Measurements from ENCODE around the gene PCDHGA12. TPM values are rescaled to one million over a fixed set of nuclear protein-coding genes. Genes with fewer than 3 reads are reported as not detected.

PCDHGA12 gene
- total RNA-seq, 2 donors from 2014 or later = 1.4 to 4.1 TPM

- H3K9me3 ChIP-seq (ENCODE audit: control insufficient read depth, low read length) = peaks cover 20% of the 10 kb centered on the region
- H3K27me3 Mint-ChIP-seq (ENCODE audit: insufficient read depth) = no peaks in the 10 kb centered on the region
- no peak overlapping the region for H3K9ac ChIP-seq (ENCODE audit: extremely low read depth, low read length, poor library complexity, severe bottlenecking)
- H3K27ac Mint-ChIP-seq = no peak overlapping the region
- TF ChIP-seq CTCF (conservative IDR thresholded peaks at IDR 0.05) = no peak
- no peaks in the 10 kb centered on the region for H3K4me1 Mint-ChIP-seq
- peaks cover 30% of the 10 kb centered on the region for H3K36me3 Mint-ChIP-seq (ENCODE audit: low read depth)
- no peaks in the 10 kb centered on the region for H3K27me3 ChIP-seq (ENCODE audit: control insufficient read depth, insufficient read depth, low read length, poor library complexity, severe bottlenecking)
- no peak for DNase-seq
- no peak overlapping the region for H3K4me3 ChIP-seq (ENCODE audit: low read length)
- H3K9me3 Mint-ChIP-seq = peaks cover 24% of the 10 kb centered on the region
- H3K27ac ChIP-seq (ENCODE audit: low read depth, low read length) = no peak overlapping the region
- no peaks in the 10 kb centered on the region for H3K36me3 ChIP-seq (ENCODE audit: control insufficient read depth, insufficient read depth, low read length)
- H3K4me3 Mint-ChIP-seq = no peak overlapping the region
- 80 to 100% methylated on average over 1 of the region's 2 CpGs for WGBS, 2 experiments (ENCODE audit: insufficient coverage in 1 of 2, insufficient read length in 1 of 2)
- no peaks in the 10 kb centered on the region for H3K4me1 ChIP-seq (ENCODE audit: control insufficient read depth, insufficient read depth, low read length)
These were observed 6.9 kb downstream of the PCDHGA12 start for GRCh38 chr5:141437221-141437620.

DNA sequence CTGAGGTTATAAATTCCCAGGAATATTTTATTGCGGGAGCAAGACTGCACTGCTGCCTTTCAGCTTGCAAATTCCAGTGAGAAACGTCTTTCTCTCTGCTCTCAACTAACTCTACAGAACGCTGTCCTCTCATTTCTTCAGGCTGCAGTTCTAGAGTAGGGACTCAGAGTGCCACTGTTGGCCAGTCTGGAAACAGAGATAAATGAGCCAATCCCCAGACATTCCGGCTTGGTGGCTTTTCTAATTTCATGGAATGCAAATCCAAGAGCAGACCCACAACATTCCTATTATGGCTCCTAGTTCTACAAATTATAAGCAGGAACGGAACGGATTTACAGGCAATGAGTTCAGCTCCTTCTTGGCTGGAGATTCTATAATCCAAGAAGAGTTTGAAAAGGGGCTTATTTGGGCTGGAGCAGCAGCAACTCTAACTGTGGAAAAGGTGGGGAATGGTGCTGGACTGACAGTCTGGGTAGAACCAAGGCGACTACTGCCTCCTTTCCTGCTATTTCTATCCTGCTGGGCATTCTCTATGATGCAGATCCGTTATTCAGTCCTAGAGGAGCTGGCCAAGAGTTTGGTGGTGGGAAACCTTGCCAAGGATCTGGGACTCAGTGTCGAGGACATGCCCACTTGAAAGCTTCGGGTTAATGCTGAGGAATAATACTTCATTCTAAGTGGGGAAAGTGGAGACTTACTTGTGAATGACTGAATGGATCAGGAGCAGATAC is 9.3 kb downstream of the PCDHGA12 start:
- Mint-ChIP-seq H3K9me3 (peaks cover 5% of the 10 kb centered on the region), H3K36me3 (ENCODE audit: low read depth) (peaks cover 16% of the 10 kb centered on the region), H3K4me3 (no peak overlapping the region), H3K27me3 (ENCODE audit: insufficient read depth) (no peaks in the 10 kb centered on the region), H3K4me1 (no peaks in the 10 kb centered on the region), H3K27ac (no peak overlapping the region)
- Histone ChIP-seq H3K4me3 (ENCODE audit: low read length) (no peak overlapping the region), H3K9ac (ENCODE audit: extremely low read depth, low read length, poor library complexity, severe bottlenecking) (no peak overlapping the region), H3K9me3 (ENCODE audit: control insufficient read depth, low read length) (peaks cover 9% of the 10 kb centered on the region), H3K27ac (ENCODE audit: low read depth, low read length) (no peak overlapping the region), H3K27me3 (ENCODE audit: control insufficient read depth, insufficient read depth, low read length, poor library complexity, severe bottlenecking) (no peaks in the 10 kb centered on the region), H3K36me3 (ENCODE audit: control insufficient read depth, insufficient read depth, low read length) (no peaks in the 10 kb centered on the region), H3K4me1 (ENCODE audit: control insufficient read depth, insufficient read depth, low read length) (no peaks in the 10 kb centered on the region)
- no peak for TF ChIP-seq CTCF (conservative IDR thresholded peaks at IDR 0.05)
- no peak for DNase-seq
- 90 to 92% methylated on average over 8 to 10 of the region's 10 CpGs for WGBS, 2 experiments (ENCODE audit: insufficient coverage in 1 of 2, insufficient read length in 1 of 2)

GRCh38 chr5:141440341-141440740 is 10.0 kb downstream of the PCDHGA12 start:
- Mint-ChIP-seq H3K27ac (no peak overlapping the region), H3K27me3 (ENCODE audit: insufficient read depth) (no peaks in the 10 kb centered on the region), H3K9me3 (peaks cover 3% of the 10 kb centered on the region), H3K36me3 (ENCODE audit: low read depth) (peaks cover 16% of the 10 kb centered on the region), H3K4me3 (no peak overlapping the region), H3K4me1 (no peaks in the 10 kb centered on the region)
- no peak for TF ChIP-seq CTCF (conservative IDR thresholded peaks at IDR 0.05)
- peaks cover 3% of the 10 kb centered on the region for H3K9me3 ChIP-seq (ENCODE audit: control insufficient read depth, low read length)
- no peak overlapping the region for H3K9ac ChIP-seq (ENCODE audit: extremely low read depth, low read length, poor library complexity, severe bottlenecking)
- no peaks in the 10 kb centered on the region for H3K27me3 ChIP-seq (ENCODE audit: control insufficient read depth, insufficient read depth, low read length, poor library complexity, severe bottlenecking)
- 90 to 91% methylated on average over 8 to 9 of the region's 9 CpGs for WGBS, 2 experiments (ENCODE audit: insufficient coverage in 1 of 2, insufficient read length in 1 of 2)
- DNase-seq = no peak
- H3K4me1 ChIP-seq (ENCODE audit: control insufficient read depth, insufficient read depth, low read length) = no peaks in the 10 kb centered on the region
- no peak overlapping the region for H3K4me3 ChIP-seq (ENCODE audit: low read length)
- H3K36me3 ChIP-seq (ENCODE audit: control insufficient read depth, insufficient read depth, low read length) = no peaks in the 10 kb centered on the region
- H3K27ac ChIP-seq (ENCODE audit: low read depth, low read length) = no peak overlapping the region
